Skeletal muscle satellite cell (primary cell): Measurements from ENCODE around the gene PAXIP1.

Experiments used
- H3K27me3 ChIP-seq: 2 replicates; pipeline ENCODE4 v1.7.0; 2013; ENCODE audit warnings: low read length; ENCODE audit not compliant: control insufficient read depth, insufficient read depth
- H3K36me3 ChIP-seq: 2 replicates; pipeline ENCODE4 v1.7.0; 2013; ENCODE audit warnings: mild to moderate bottlenecking, control low read depth, low read length; ENCODE audit not compliant: insufficient read depth
- H3K4me1 ChIP-seq: 2 replicates; pipeline ENCODE4 v1.7.0; 2013; ENCODE audit warnings: low read length; ENCODE audit not compliant: control insufficient read depth, insufficient read depth
- H3K4me2 ChIP-seq: 2 replicates; pipeline ENCODE4 v1.7.0; 2013; ENCODE audit warnings: mild to moderate bottlenecking, low read length
- H3K4me3 ChIP-seq: 2 replicates; pipeline ENCODE4 v1.7.0; 2013; ENCODE audit warnings: low read length
- H3K9ac ChIP-seq: 2 replicates; pipeline ENCODE4 v1.7.0; 2013; ENCODE audit warnings: mild to moderate bottlenecking, low read depth, low read length, moderate library complexity
- H3K9me3 ChIP-seq: replicated peaks from 2 replicates; pipeline ENCODE4 v1.7.0; 2013; ENCODE audit warnings: mild to moderate bottlenecking, control low read depth, low read length

The PAXIP1 gene

GRCh38 chr7:154994996-154995395 is 7.9 kb downstream of the PAXIP1 start:
- Histone ChIP-seq H3K4me2 (no peak overlapping the region), H3K9ac (no peak overlapping the region), H3K4me1 (no peaks in the 10 kb centered on the region), H3K27me3 (no peaks in the 10 kb centered on the region), H3K4me3 (no peak overlapping the region), H3K9me3 (no peaks in the 10 kb centered on the region), H3K36me3 (peaks cover 37% of the 10 kb centered on the region)

DNA sequence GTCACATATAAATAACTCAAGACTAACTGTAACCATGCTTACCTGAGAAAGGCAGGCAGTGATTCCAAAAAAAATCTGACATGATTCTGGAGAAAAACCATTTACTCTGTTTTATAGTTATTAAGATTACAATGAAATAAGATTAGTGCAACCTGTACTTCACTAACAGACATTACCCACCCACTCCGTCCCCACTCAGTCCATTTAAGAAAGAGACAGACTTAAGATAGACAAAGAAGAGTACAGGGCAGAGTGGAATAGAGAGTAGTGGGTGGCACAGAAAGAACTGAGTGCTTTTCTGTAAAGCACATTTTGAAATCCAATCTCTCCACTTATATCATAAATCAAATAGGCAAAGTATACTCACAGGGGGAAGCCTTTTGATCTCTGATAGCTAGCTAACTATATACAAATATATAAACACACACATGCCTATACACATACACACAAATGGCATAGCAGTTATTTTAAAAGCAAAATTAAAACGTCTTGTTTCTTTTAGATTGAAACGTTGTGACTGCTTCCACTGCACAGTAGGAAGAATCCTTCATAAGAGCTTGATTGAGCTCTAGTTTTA is 11.9 kb downstream of the PAXIP1 start:
- no peaks in the 10 kb centered on the region for H3K4me1 ChIP-seq
- H3K4me2 ChIP-seq, result no peak overlapping the region
- H3K36me3 ChIP-seq, result peaks cover 24% of the 10 kb centered on the region

DNA sequence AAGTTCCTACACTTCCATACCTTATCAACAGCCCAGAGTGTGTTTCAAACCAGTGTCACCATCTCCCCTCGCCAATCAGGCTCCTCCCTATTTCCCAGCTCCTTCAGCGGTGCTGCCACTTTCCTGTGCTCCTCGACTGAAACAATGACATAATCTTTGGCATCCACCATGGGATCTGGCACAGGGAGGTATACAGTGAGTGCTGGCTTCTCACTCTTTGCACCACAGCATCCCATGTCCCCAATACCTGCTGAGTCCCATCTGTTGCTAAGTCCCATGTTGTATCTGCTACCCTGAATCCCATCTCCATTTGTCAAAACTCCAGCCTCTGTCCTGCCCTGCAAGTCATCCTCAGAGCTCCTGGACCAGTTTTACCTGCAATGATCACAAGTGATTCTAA is 15.4 kb downstream of the PAXIP1 start:
- peaks cover 10% of the 10 kb centered on the region for H3K36me3 ChIP-seq
- H3K27me3 ChIP-seq, result no peaks in the 10 kb centered on the region
- no peaks in the 10 kb centered on the region for H3K4me1 ChIP-seq
- H3K4me2 ChIP-seq, result no peak overlapping the region
- H3K4me3 ChIP-seq, result no peak overlapping the region
- H3K9me3 ChIP-seq, result no peaks in the 10 kb centered on the region
- no peak overlapping the region for H3K9ac ChIP-seq

More for the DNA sequence above, 11.9 kb downstream of the PAXIP1 start:
- Histone ChIP-seq H3K27me3 (no peaks in the 10 kb centered on the region), H3K9ac (no peak overlapping the region), H3K4me3 (no peak overlapping the region), H3K9me3 (no peaks in the 10 kb centered on the region)

DNA sequence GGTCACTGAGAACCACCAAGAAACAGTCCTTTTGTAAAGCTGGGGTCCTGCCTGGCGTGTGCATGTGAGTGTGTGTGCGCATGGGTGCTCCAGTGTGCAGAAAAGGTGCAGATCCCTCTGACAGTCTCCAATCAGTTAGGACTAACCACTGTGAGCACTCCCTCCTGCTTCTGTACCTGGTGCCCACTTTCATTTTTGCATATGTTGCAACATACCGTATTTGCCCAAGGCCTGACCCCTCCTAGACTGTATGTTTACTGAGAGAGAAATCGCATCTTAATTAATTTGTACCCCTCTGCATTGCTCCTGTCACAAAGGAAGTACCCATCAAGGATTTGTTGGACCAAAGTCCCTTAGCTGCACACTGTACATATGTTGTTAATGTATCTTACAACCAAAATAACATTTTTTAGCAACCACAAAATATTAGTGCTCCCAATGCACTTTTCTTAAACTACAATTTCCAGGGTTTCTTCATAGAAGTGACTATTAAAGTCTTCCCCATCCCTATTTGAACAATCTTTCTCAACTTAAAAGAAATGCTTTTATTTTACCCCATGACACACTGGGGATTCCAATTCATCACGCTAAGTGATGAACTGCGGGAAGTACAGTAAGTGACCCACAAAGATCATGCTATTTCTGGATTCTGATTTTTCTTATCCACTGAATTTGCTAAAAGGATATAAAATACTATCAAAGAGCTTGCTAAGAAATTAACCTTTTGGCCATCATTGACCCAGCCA is 16.6 kb downstream of the PAXIP1 start:
- H3K4me1 ChIP-seq, result no peaks in the 10 kb centered on the region
- no peak overlapping the region for H3K9ac ChIP-seq
- no peaks in the 10 kb centered on the region for H3K27me3 ChIP-seq
- peaks cover 7% of the 10 kb centered on the region for H3K36me3 ChIP-seq
- no peak overlapping the region for H3K4me2 ChIP-seq
- no peak overlapping the region for H3K4me3 ChIP-seq
- H3K9me3 ChIP-seq, result no peaks in the 10 kb centered on the region

DNA sequence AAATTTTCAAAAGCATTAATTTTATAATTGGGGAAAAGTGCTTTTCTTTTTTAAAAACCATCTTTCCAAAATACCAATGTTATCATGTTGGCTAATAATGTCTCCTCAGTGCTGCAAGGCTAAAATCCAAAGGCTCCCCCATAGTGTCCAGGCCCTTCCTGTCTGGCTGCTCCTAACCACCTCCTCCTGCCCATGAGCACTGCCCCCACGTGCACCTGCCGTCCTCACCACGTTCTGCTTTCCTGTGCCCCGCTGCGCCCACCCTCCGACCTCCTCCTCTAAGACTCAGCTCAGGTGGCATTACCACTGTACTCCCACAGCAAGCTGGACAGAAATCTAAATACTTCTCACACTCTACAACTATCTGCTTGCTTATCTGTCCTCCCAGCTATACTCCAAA is 17.7 kb downstream of the PAXIP1 start:
- H3K27me3 ChIP-seq, result no peaks in the 10 kb centered on the region
- no peak overlapping the region for H3K9ac ChIP-seq
- H3K36me3 ChIP-seq, result peaks cover 8% of the 10 kb centered on the region
- H3K9me3 ChIP-seq, result no peaks in the 10 kb centered on the region
- no peaks in the 10 kb centered on the region for H3K4me1 ChIP-seq
- H3K4me2 ChIP-seq, result no peak overlapping the region
- no peak overlapping the region for H3K4me3 ChIP-seq

DNA sequence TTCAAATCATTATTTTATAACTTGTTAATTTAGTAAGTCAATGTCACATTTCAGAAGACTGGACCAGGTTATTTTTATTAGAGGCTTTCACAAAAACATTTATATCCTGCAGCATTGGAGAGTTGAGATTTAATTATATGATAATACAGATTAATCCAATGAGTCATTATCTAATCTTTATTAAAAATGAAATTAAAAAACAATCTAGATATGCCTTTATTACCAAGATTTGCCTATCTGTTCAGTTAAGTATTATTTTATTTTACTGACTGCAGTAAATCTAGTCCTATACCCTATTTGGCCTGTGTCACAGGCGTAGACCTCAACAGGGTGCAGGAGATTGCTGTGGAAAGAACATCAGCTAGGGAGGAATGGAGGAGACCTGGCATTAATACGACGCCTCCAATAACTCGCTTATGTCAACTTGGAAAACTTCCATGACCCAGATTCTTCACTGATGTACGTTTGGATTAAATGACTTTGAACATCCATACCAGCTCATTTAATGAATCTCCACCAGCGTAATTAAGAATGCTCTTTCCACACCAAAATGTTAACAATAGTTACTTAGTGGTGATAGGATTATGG is 18.2 kb downstream of the PAXIP1 start:
- H3K27me3 ChIP-seq, result no peaks in the 10 kb centered on the region
- H3K4me1 ChIP-seq, result no peaks in the 10 kb centered on the region
- H3K36me3 ChIP-seq, result peaks cover 8% of the 10 kb centered on the region
- H3K4me2 ChIP-seq, result no peak overlapping the region
- H3K9me3 ChIP-seq, result no peaks in the 10 kb centered on the region
- H3K9ac ChIP-seq, result no peak overlapping the region
- no peak overlapping the region for H3K4me3 ChIP-seq

DNA sequence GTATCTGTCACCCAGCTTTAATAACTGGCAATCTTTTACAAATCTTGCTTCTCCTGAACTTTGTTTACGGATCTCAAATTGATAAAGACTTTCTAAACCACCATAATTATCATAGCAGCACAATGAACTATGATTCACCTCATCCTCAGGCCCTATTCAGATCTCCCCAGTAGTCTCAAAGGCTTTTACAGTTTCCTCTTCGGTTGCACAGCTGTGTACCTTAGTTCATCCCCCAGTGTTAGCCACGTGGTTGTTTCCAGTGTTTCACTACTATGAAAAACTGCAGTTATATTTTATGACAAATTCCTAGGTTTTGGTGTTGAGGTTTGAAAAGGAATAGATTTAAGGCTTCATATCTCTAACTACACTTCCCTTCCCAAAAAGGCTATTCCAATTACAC is 24.9 kb downstream of the PAXIP1 start:
- H3K4me2 ChIP-seq, result no peak overlapping the region
- no peaks in the 10 kb centered on the region for H3K27me3 ChIP-seq
- H3K4me1 ChIP-seq, result no peaks in the 10 kb centered on the region
- H3K4me3 ChIP-seq, result no peak overlapping the region
- no peak overlapping the region for H3K9ac ChIP-seq
- peaks cover 23% of the 10 kb centered on the region for H3K36me3 ChIP-seq
- H3K9me3 ChIP-seq, result no peaks in the 10 kb centered on the region

- no peaks in the 10 kb centered on the region for H3K4me1 ChIP-seq
- H3K4me2 ChIP-seq, result no peak overlapping the region
- no peaks in the 10 kb centered on the region for H3K27me3 ChIP-seq
- peaks cover 23% of the 10 kb centered on the region for H3K36me3 ChIP-seq
- no peak overlapping the region for H3K9ac ChIP-seq
- no peaks in the 10 kb centered on the region for H3K9me3 ChIP-seq
- no peak overlapping the region for H3K4me3 ChIP-seq
Measured at GRCh38 chr7:154977250-154977649, 25.7 kb downstream of the PAXIP1 start.

DNA sequence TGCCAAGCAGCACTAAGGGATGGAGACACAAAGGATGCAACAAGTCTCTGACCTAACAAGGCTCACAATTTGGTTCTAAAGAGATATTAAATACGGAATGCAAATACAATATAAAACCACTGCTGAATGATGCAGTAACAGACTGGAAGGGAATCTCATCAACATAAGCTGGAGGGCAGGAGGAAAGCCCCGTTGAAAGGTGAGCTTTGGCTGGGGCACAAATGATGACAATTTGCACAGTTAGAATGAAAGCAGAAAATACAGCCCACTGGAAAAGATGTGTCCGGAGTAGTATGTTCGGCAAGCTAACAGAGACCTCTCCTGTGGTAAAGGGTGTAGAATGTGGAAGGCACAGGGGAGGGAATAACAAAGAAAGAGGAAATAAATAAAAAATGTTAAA is 26.1 kb downstream of the PAXIP1 start:
- Histone ChIP-seq H3K9ac (no peak overlapping the region), H3K27me3 (no peaks in the 10 kb centered on the region), H3K9me3 (no peaks in the 10 kb centered on the region), H3K4me3 (no peak overlapping the region), H3K36me3 (peaks cover 23% of the 10 kb centered on the region), H3K4me2 (no peak overlapping the region), H3K4me1 (no peaks in the 10 kb centered on the region)

- Histone ChIP-seq H3K4me3 (no peak overlapping the region), H3K4me2 (no peak overlapping the region), H3K9me3 (no peaks in the 10 kb centered on the region), H3K9ac (no peak overlapping the region), H3K36me3 (peaks cover 25% of the 10 kb centered on the region), H3K27me3 (no peaks in the 10 kb centered on the region), H3K4me1 (no peaks in the 10 kb centered on the region)
Measured at GRCh38 chr7:154975984-154976383, 26.9 kb downstream of the PAXIP1 start.

DNA sequence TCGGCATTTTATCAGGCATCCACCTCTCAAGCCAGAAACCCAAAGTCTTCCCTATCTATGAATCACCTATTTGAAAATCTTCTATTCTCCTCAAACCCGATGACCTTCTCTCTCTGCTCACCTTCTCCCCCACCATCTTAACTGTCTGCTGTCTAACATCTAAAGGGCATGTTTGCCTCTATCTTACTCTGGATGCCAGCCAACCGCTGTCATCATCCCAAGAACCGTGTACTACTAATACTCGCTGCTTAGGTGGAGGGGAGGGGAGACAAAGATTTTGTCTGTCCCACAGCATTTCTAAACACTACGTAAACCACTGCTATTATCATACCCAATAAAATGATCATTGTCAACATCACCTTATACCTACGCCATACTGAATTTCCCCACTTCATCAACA is 29.5 kb downstream of the PAXIP1 start:
- Histone ChIP-seq H3K4me1 (no peaks in the 10 kb centered on the region), H3K27me3 (no peaks in the 10 kb centered on the region), H3K36me3 (peaks cover 36% of the 10 kb centered on the region), H3K4me2 (no peak overlapping the region), H3K9me3 (no peaks in the 10 kb centered on the region), H3K4me3 (no peak overlapping the region), H3K9ac (no peak overlapping the region)
